ENCODE results near the gene ICE2. TPM values are rescaled to one million over a fixed set of nuclear protein-coding genes. Genes with fewer than 3 reads are reported as not detected.
A peak's percentile ranks its signal among the peaks of the same experiment; 100 is the strongest.

Gene ICE2
- total RNA-seq, 1 experiment from 2014 or later, result 76.7 TPM

DNA sequence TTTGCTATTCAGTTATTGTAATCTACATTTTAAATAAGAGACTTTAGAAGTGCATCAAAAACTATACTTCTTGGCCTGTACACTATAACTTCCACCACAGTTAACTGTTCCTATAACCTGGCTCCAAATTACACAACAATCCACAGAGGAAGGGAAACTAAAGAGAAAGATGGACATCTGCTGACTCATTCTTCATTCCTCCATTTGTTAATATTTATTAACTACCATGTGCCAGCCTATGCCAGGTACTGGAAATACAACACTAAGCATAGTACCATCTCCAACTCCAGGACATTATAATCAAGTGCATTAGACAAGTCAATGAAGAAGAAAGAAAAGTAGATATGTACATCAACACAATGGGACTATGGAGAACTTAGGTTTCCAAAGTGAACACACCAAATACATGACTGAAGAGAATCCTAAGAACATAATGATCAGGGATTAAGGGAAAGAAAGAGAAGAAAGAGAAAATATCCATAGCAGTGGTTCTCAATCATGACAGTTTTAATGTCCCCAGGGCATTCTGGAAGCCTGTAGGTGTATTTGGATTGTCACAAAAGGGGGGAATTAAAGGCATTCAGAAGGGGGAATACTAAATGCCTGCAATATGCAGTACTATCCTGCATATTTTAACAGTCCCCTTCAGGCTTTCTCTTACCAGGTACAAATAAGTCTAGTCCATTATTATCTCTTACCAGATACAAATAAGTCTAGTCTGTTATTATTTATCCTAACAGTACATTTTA, 8.9 kb downstream of the ICE2 start:
- BruUV-seq (replicated peaks), result no TSS peak
- Mint-ChIP-seq H3K27me3 (ENCODE audit: unreplicated experiment) (no peaks in the 10 kb centered on the region), H3K27ac (ENCODE audit: unreplicated experiment) (peak overlapping the region; percentile 73), H3K9me3 (ENCODE audit: low read depth, unreplicated experiment) (no peaks in the 10 kb centered on the region), H3K4me3 (ENCODE audit: low read depth, unreplicated experiment) (peak overlapping the region; percentile 6), H3K36me3 (ENCODE audit: insufficient read depth, unreplicated experiment) (peaks cover 45% of the 10 kb centered on the region), H3K4me1 (ENCODE audit: low read depth, unreplicated experiment) (peaks cover 41% of the 10 kb centered on the region)
- DNase-seq, result no peak
- CTCF ChIA-PET, result no interaction called here
- TF ChIP-seq, protein P1, sequence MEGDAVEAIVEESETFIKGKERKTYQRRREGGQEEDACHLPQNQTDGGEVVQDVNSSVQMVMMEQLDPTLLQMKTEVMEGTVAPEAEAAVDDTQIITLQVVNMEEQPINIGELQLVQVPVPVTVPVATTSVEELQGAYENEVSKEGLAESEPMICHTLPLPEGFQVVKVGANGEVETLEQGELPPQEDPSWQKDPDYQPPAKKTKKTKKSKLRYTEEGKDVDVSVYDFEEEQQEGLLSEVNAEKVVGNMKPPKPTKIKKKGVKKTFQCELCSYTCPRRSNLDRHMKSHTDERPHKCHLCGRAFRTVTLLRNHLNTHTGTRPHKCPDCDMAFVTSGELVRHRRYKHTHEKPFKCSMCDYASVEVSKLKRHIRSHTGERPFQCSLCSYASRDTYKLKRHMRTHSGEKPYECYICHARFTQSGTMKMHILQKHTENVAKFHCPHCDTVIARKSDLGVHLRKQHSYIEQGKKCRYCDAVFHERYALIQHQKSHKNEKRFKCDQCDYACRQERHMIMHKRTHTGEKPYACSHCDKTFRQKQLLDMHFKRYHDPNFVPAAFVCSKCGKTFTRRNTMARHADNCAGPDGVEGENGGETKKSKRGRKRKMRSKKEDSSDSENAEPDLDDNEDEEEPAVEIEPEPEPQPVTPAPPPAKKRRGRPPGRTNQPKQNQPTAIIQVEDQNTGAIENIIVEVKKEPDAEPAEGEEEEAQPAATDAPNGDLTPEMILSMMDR (IDR thresholded peaks at IDR 0.05; ENCODE audit: unreplicated experiment), result no peak
- intact Hi-C loops (cut with micrococcal nuclease; ENCODE audit: unreplicated experiment), result no loop called here

DNA sequence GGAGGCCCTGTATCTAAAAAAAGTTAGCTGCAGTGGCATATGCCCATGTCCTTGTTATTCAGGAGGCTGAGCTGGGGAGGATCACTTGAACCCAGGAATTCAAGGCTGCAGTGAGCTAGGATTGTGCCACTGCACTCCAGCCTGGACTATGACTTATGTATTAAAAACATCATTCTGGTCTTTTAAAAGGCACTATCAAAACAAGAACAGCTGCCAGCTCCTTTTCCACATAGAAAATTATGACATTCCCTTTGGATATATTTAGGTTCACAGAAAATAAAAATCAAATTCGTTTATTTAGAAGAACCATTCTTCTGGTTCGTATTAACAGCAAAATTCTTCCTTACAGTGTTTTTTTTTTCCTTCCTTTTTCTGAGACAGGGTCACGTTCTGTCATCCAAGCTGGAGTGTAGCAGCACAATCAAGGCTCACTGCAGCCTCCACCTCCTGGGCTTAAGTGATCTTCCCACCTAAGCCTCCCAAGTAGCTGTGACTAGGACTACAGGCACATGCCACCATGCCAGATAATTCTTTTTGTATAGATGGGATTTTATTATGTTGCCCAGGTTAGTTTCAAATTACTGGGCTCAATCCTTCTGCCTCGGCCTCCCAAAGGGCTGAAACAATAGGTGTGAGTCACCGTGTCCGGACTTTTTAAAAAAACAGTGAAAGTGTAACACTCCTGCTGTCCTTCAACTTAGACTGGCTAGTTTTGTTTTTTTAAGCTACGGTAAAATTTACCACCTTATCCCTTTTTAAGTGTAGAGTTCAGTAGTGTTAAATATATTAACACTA, 13.9 kb downstream of the ICE2 start:
- CTCF ChIA-PET, result interaction anchor here (0.6 to 0.7 kb wide), 2 partner anchors 39 to 763 kb away, joined by 3 to 4 read pairs; no protein-coding TSS in a partner anchor
- Mint-ChIP-seq H3K9me3 (ENCODE audit: low read depth, unreplicated experiment) (no peaks in the 10 kb centered on the region), H3K27me3 (ENCODE audit: unreplicated experiment) (no peaks in the 10 kb centered on the region), H3K27ac (ENCODE audit: unreplicated experiment) (no peak overlapping the region), H3K4me3 (ENCODE audit: low read depth, unreplicated experiment) (no peak overlapping the region), H3K4me1 (ENCODE audit: low read depth, unreplicated experiment) (peaks cover 12% of the 10 kb centered on the region), H3K36me3 (ENCODE audit: insufficient read depth, unreplicated experiment) (peaks cover 57% of the 10 kb centered on the region)
- BruUV-seq (replicated peaks), result no TSS peak
- intact Hi-C loops (cut with micrococcal nuclease; ENCODE audit: unreplicated experiment), result no loop called here
- DNase-seq, result no peak
- TF ChIP-seq, protein P1 (IDR thresholded peaks at IDR 0.05; ENCODE audit: unreplicated experiment), result no peak

DNA sequence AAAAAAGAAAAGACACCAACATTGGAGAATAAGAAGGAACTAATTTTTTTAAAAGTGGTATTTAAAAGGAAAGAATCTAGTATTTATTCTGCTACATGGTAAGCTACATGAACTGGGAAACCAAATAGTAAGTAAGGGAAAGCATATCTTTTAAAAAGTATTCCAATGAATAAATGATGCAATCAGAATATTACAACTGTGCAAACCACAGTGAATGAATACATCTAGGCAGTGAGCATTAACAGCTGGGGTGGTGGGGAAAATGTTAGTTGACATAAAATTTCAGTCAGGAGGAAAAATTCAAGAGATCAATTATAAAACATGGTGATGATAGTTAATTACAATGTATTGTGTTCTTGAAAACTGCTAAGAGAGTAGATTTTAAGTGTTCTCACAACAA, 16.9 kb downstream of the ICE2 start:
- CTCF ChIA-PET, result no interaction called here
- H3K27me3 Mint-ChIP-seq (ENCODE audit: unreplicated experiment), result no peaks in the 10 kb centered on the region
- no peak for DNase-seq
- no peak overlapping the region for H3K27ac Mint-ChIP-seq (ENCODE audit: unreplicated experiment)
- intact Hi-C loops (cut with micrococcal nuclease; ENCODE audit: unreplicated experiment), result no loop called here
- H3K4me1 Mint-ChIP-seq (ENCODE audit: low read depth, unreplicated experiment), result no peaks in the 10 kb centered on the region
- no TSS peak for BruUV-seq (replicated peaks)
- no peak overlapping the region for H3K4me3 Mint-ChIP-seq (ENCODE audit: low read depth, unreplicated experiment)
- H3K9me3 Mint-ChIP-seq (ENCODE audit: low read depth, unreplicated experiment), result no peaks in the 10 kb centered on the region
- TF ChIP-seq, protein P1 (IDR thresholded peaks at IDR 0.05; ENCODE audit: unreplicated experiment), result no peak
- H3K36me3 Mint-ChIP-seq (ENCODE audit: insufficient read depth, unreplicated experiment), result peaks cover 36% of the 10 kb centered on the region

DNA sequence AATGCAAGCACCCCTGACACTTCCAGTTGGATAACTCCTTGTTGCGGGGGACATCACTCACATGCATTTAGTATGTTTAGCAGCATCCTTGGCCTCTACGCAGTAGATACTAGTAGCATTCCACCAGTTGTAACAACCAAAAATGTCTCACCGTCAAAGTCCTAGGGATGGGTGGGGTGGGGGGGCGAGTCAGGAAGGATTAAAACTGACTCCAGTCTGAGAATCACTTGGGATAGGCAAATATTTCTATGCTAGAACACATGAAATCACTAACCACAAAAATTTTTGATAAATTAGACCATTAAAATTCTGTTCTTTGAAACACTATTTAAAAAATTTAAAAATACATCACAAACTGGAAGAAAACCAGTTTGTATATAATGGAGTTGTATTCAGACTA, 18.0 kb downstream of the ICE2 start:
- Mint-ChIP-seq H3K9me3 (ENCODE audit: low read depth, unreplicated experiment) (no peaks in the 10 kb centered on the region), H3K4me1 (ENCODE audit: low read depth, unreplicated experiment) (no peaks in the 10 kb centered on the region), H3K36me3 (ENCODE audit: insufficient read depth, unreplicated experiment) (peaks cover 27% of the 10 kb centered on the region), H3K4me3 (ENCODE audit: low read depth, unreplicated experiment) (no peak overlapping the region), H3K27ac (ENCODE audit: unreplicated experiment) (no peak overlapping the region), H3K27me3 (ENCODE audit: unreplicated experiment) (no peaks in the 10 kb centered on the region)
- intact Hi-C loops (cut with micrococcal nuclease; ENCODE audit: unreplicated experiment), result no loop called here
- TF ChIP-seq, protein P1 (IDR thresholded peaks at IDR 0.05; ENCODE audit: unreplicated experiment), result no peak
- BruUV-seq (replicated peaks), result no TSS peak
- CTCF ChIA-PET, result no interaction called here
- DNase-seq, result no peak

All from Calu3 (cell line).